Measurements from ENCODE around the gene MAGOHB.

DNA sequence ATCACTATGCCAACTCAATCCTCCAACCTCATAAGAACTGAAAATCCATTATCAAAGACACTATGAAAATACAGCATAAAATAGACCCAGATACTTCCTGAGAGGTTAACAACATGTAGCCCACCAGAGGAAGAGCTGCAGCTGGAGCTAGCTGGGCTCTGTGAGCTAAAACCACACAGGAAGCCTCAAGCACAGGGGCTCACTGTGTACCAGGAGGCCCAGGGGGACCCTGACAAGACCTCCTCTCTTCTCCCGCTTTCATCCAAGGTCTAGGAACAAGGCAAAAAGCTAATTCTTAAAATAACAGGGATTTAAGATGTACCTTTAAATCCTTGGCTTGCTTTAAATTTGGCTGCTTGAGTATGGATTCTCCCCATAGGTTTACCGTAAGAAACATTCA, 54.2 kb downstream of the MAGOHB start:
- TF ChIP-seq POLR2A (IDR thresholded peaks at IDR 0.05) (no peak), CTCF (IDR thresholded peaks at IDR 0.05) (no peak)
